BLaER1 (cell line): ENCODE data around the gene MBD3L4.

Source experiments
- H3K27ac ChIP-seq: shearing (Covaris generic); formaldehyde crosslinking; 2 replicates; pipeline ENCODE4 v1.8.1; 2022
- H3K27me3 ChIP-seq: shearing (Covaris generic); formaldehyde crosslinking; 2 replicates; pipeline ENCODE4 v1.8.1; 2022
- H3K36me3 ChIP-seq: shearing (Covaris generic); formaldehyde crosslinking; 2 replicates; pipeline ENCODE4 v1.8.1; 2022
- H3K4me1 ChIP-seq: shearing (Covaris generic); formaldehyde crosslinking; 2 replicates; pipeline ENCODE4 v1.8.1; 2022
- H3K4me2 ChIP-seq: shearing (Covaris generic); formaldehyde crosslinking; 2 replicates; pipeline ENCODE4 v1.8.1; 2022
- H3K4me3 ChIP-seq: shearing (Covaris generic); formaldehyde crosslinking; 2 replicates; pipeline ENCODE4 v1.8.1; 2022
- H3K9ac ChIP-seq: shearing (Covaris generic); formaldehyde crosslinking; 2 replicates; pipeline ENCODE4 v1.8.1; 2022
- H3K9me3 ChIP-seq: shearing (Covaris generic); formaldehyde crosslinking; 2 replicates; pipeline ENCODE4 v1.8.1; 2022
- H4K20me1 ChIP-seq: shearing (Covaris generic); formaldehyde crosslinking; 2 replicates; pipeline ENCODE4 v1.8.1; 2022
- Cebpa-rat ChIP-seq: shearing (Covaris generic); IDR thresholded peaks from 2 replicates; pipeline ENCODE4 v1.8.1; 2022

MBD3L4 gene

DNA sequence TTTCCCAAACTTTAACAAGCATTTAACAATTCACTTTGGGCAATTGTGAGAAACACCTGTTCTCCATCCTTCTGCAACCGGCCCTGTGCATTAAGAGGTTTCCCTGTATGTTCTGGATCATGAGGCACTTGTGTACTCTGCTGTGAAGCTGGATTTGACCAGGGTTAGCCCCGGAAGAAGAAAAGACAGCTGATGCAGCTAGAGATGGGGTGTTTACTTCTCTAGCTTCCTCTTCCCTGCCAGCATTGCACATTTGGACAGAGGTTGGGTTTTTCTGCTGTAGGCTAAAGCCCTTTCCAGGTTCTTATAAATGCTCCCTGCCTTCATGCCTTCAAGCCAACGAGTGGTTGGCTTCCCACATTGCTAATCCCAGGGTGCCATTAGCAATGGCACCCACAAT is 39.6 kb downstream of the MBD3L4 start:
- no peak overlapping the region for H3K9ac ChIP-seq
- TF ChIP-seq Cebpa-rat: no peak
- no peaks in the 10 kb centered on the region for H3K27me3 ChIP-seq
- H4K20me1 ChIP-seq: no peaks in the 10 kb centered on the region
- H3K9me3 ChIP-seq: peaks cover 14% of the 10 kb centered on the region
- H3K4me3 ChIP-seq: no peak overlapping the region
- no peak overlapping the region for H3K4me2 ChIP-seq
- H3K4me1 ChIP-seq: no peaks in the 10 kb centered on the region
- no peaks in the 10 kb centered on the region for H3K36me3 ChIP-seq
- no peak overlapping the region for H3K27ac ChIP-seq

DNA sequence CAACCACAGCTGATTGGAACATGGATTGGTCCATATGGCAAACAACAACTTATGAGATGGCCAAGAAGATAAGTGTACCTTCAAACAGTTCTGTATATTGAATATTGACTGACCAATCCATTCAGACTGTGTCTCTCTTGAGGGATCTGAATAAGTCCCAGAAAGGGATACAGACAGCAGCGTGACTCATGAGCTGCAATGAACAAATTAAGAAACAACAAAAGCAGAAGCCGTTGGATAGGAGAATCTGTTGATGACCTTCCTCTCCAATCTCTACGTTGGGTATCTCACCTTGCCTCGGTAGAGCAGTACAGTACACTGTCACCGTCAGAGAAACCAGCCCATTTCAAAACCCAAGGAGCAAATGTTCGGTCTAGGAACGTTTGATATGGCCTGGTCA is 40.0 kb downstream of the MBD3L4 start:
- Histone ChIP-seq H3K36me3 (no peaks in the 10 kb centered on the region), H3K4me3 (no peak overlapping the region), H3K27ac (no peak overlapping the region), H3K27me3 (no peaks in the 10 kb centered on the region), H3K9ac (no peak overlapping the region), H4K20me1 (no peaks in the 10 kb centered on the region), H3K4me1 (no peaks in the 10 kb centered on the region), H3K4me2 (no peak overlapping the region), H3K9me3 (peaks cover 18% of the 10 kb centered on the region)
- TF ChIP-seq Cebpa-rat: no peak

DNA sequence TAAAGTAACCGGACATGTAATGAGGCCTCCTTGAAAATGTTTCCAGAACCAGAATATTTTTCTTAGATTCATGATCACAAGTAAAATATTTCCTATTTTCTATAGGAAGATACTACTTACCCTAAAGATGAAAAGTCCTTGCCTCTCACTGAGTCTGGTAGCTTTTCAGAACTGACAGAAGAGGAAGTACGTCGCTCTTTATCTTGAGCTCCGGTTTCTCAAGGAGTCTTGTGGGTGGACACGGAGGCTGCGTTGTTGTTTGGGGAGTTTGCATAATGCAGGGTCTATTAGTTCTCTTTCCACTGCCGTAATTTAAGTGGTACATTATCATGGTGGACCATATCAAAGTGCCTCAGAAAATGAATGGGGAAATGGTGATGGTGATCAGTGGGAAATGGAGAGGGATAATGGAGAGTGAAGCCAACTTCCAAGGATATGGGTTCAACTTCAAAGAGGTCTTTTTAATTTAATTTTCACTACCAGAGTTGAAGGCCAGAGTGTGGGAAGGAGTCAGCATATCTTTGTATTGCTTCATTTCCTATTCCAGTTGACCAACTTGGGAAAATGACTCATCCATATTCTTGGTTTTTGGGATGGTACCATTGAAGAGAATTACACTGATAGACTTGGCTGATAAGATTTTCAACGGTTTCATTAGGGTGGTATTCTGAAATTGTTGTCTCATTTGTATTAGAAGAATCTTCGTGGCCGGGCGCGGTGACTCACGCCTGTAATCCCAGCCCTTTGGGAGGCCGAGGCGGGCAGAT is 42.1 kb downstream of the MBD3L4 start:
- Histone ChIP-seq H3K4me3 (no peak overlapping the region), H3K9me3 (peaks cover 18% of the 10 kb centered on the region), H3K27me3 (no peaks in the 10 kb centered on the region), H3K4me1 (no peaks in the 10 kb centered on the region), H3K9ac (no peak overlapping the region), H3K36me3 (no peaks in the 10 kb centered on the region), H3K4me2 (no peak overlapping the region), H3K27ac (no peak overlapping the region), H4K20me1 (no peaks in the 10 kb centered on the region)
- no peak for TF ChIP-seq Cebpa-rat

DNA sequence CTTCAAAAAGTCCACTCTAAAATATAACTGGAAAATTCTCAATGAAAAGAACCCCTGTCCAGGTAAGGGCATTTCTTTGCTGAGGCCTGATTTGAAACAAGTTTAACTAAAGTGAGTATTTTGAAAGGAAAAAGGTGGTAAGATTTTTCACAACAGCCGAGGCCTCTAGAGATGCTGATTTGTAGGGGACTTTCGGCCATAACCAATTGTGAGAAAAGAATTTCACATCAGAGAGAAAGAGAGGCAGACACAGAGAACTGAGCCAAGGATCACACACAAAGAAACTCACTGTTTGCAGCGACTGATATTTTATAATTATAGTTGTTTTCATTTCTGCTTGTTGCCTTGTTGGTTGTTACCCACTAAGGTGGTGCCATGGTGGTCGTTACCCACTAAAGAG is 43.2 kb downstream of the MBD3L4 start:
- no peak overlapping the region for H3K4me2 ChIP-seq
- H3K9ac ChIP-seq: no peak overlapping the region
- H3K27me3 ChIP-seq: no peaks in the 10 kb centered on the region
- no peak overlapping the region for H3K27ac ChIP-seq
- H3K9me3 ChIP-seq: peaks cover 18% of the 10 kb centered on the region
- no peak for TF ChIP-seq Cebpa-rat
- no peaks in the 10 kb centered on the region for H3K36me3 ChIP-seq
- no peak overlapping the region for H3K4me3 ChIP-seq
- H3K4me1 ChIP-seq: no peaks in the 10 kb centered on the region
- no peaks in the 10 kb centered on the region for H4K20me1 ChIP-seq

DNA sequence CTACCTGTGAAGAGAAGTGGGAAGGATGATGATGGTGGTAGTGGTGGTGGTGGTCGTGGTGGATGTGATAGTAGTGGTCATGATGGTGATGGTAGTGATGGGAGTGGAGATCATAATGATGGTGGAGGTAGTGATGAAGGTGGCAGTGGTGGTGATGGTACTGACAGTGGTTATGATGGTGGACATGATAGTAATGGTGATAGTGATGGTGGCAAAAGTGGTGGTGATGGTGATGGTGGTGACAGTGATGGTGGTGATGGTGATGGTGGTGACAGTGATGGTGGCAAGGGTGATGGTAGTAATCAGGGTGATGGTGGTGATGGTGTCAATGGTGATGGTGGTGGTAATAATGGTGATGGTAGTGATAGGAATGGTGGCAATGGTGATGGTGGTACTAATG is 44.9 kb downstream of the MBD3L4 start:
- Histone ChIP-seq H3K4me1 (peaks cover 9% of the 10 kb centered on the region), H3K4me3 (no peak overlapping the region), H3K27ac (no peak overlapping the region), H3K36me3 (no peaks in the 10 kb centered on the region), H3K9ac (no peak overlapping the region), H3K4me2 (no peak overlapping the region), H4K20me1 (no peaks in the 10 kb centered on the region), H3K9me3 (peaks cover 18% of the 10 kb centered on the region), H3K27me3 (no peaks in the 10 kb centered on the region)
- TF ChIP-seq Cebpa-rat: no peak

DNA sequence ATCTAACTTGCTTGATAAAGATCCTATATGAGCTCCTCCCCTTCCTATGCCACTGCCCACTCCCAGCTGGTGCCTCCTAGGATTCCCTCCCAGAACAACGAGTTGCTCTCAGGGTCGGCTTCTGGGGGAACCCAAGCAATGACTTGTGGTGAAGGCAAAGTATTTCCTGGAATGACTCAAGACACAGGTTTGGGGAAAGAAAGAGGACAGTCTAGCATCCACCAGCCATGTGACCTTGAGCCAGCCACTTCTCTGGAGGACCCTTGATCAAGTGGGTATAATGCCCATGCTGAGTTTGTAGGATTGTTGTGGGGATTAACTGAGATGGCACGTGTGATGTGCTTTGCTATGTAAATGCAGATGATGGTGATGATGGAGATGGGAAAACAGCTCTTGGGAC is 51.7 kb downstream of the MBD3L4 start:
- no peak overlapping the region for H3K4me2 ChIP-seq
- no peak for TF ChIP-seq Cebpa-rat
- peaks cover 36% of the 10 kb centered on the region for H3K9me3 ChIP-seq
- H4K20me1 ChIP-seq: no peaks in the 10 kb centered on the region
- no peaks in the 10 kb centered on the region for H3K27me3 ChIP-seq
- H3K9ac ChIP-seq: no peak overlapping the region
- H3K36me3 ChIP-seq: no peaks in the 10 kb centered on the region
- H3K4me1 ChIP-seq: peaks cover 9% of the 10 kb centered on the region
- H3K27ac ChIP-seq: no peak overlapping the region
- H3K4me3 ChIP-seq: no peak overlapping the region

DNA sequence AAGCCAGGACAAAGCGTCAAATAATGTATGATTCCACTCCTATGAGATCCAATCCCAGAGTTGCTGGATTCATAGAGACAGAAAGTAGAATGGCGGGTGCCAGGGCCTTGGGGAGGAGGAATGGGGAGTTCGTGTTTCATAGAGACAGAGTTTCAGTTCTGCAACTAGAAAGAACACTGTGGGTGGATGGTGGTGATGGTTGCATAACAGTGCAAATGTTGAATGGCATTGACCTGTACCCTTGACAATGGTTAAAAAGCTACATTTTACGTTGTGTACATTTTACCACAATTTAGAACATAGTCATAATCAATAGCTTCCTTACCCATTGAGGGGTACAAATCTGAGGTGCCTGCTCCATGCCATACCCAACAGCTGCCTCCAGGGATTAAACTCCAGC is 52.1 kb downstream of the MBD3L4 start:
- Histone ChIP-seq H3K36me3 (no peaks in the 10 kb centered on the region), H3K9me3 (peaks cover 38% of the 10 kb centered on the region), H3K4me1 (peaks cover 9% of the 10 kb centered on the region), H4K20me1 (no peaks in the 10 kb centered on the region), H3K27me3 (no peaks in the 10 kb centered on the region), H3K4me3 (no peak overlapping the region), H3K9ac (no peak overlapping the region), H3K27ac (no peak overlapping the region), H3K4me2 (no peak overlapping the region)
- no peak for TF ChIP-seq Cebpa-rat
